Natural killer cell (primary cell): ENCODE data around the gene ITGA7. TPM values are rescaled to one million over a fixed set of nuclear protein-coding genes. Genes with fewer than 3 reads are reported as not detected.
A peak's percentile ranks its signal among the peaks of the same experiment; 100 is the strongest.

Experiments
- ATAC-seq, 3 donors: fragments of 150-1000 bp in 2 of 3; fragments of 200-7000 bp in 1 of 3; cut with Tn5 transposase; 1 replicate in 1 of 3; 2 replicates in 2 of 3; pipeline ENCODE4 v1.10.0; 2021; ENCODE audit warnings: mild to moderate bottlenecking in 2 of 3, moderate library complexity in 2 of 3
- DNase-seq, 2 donors: peaks; one replicate each; pipeline versions ENCODE4 v3.0.0 to v3.0.0-alpha.2; 2013 to 2021; ENCODE audit warnings: mixed read lengths in 1 of 2
- H3K27ac ChIP-seq: one replicate; pipeline ENCODE4 v1.5.1; 2013; ENCODE audit warnings: mild to moderate bottlenecking, low read length
- H3K27me3 ChIP-seq: one replicate; pipeline ENCODE4 v1.6.1; 2013; ENCODE audit warnings: low read length; ENCODE audit not compliant: control insufficient read depth, insufficient read depth
- H3K36me3 ChIP-seq: one replicate; pipeline ENCODE4 v1.6.1; 2013; ENCODE audit warnings: low read length; ENCODE audit not compliant: control insufficient read depth, insufficient read depth
- H3K4me1 ChIP-seq: one replicate; pipeline ENCODE4 v1.6.1; 2013; ENCODE audit warnings: low read length; ENCODE audit not compliant: control insufficient read depth, insufficient read depth
- H3K4me3 ChIP-seq: one replicate; pipeline ENCODE4 v1.5.1; 2013; ENCODE audit warnings: low read length
- H3K9me3 ChIP-seq: one replicate; pipeline ENCODE4 v1.6.1; 2013; ENCODE audit warnings: low read length; ENCODE audit not compliant: control insufficient read depth, insufficient read depth
- H3K27ac Mint-ChIP-seq, 2 donors: one replicate each; pipeline ENCODE4 v1.8.0; 2022; ENCODE audit warnings: mild to moderate bottlenecking in 2 of 2, mixed read lengths in 2 of 2, moderate library complexity in 1 of 2
- H3K27me3 Mint-ChIP-seq, 2 donors: one replicate each; pipeline ENCODE4 v1.8.0; 2022; ENCODE audit warnings: low read depth in 2 of 2, mixed read lengths in 2 of 2
- H3K36me3 Mint-ChIP-seq: one replicate; pipeline ENCODE4 v1.8.0; 2022; ENCODE audit warnings: mixed read lengths
- H3K4me1 Mint-ChIP-seq, 2 donors: one replicate each; pipeline ENCODE4 v1.8.0; 2022; ENCODE audit warnings: mixed read lengths in 2 of 2
- H3K4me3 Mint-ChIP-seq: one replicate; pipeline ENCODE4 v1.8.0; 2022; ENCODE audit warnings: mild to moderate bottlenecking, moderate library complexity, mixed read lengths
- H3K9me3 Mint-ChIP-seq, 2 donors: one replicate each; pipeline ENCODE4 v1.8.0; 2022; ENCODE audit warnings: mixed read lengths in 2 of 2
- CTCF ChIP-seq: fragments of 200-600 bp; IDR thresholded peaks from one replicate; pipeline ENCODE4 v1.8.0; 2022; ENCODE audit warnings: antibody characterized with exemption
- WGBS: methylation state at CpG from one replicate; pipeline ENCODE4 v1.1.7; 2013; ENCODE audit warnings: missing lambda C conversion rate; ENCODE audit not compliant: insufficient coverage; 5-methylcytosine and 5-hydroxymethylcytosine counted together
- intact Hi-C: fragments of 100-400 bp; cut with micrococcal nuclease; formaldehyde crosslinking; loops from one replicate; pipeline ENCODE4 v1.14.2; 2022
- total RNA-seq, 4 donors: library from RNA; stranded (reverse); fragments of 120-200 nt in 1 of 4; gene quantifications; one replicate each; pipeline versions ENCODE4 v1.2.3 to v1.2.4, GENCODE V29; 2013 to 2022

ITGA7 gene
- total RNA-seq, 3 donors from 2014 or later (not counting 1 experiment from before 2014, with no cell fraction given): 2.8 to 4.6 (median 4.3) TPM

GRCh38 chr12:55681142-55682077 lies 26.3 kb downstream of the ITGA7 start:
- no peak for TF ChIP-seq CTCF
- peak in 1 of 3 donors; percentile 48 for ATAC-seq

GRCh38 chr12:55679691-55680090 lies 28.0 kb downstream of the ITGA7 start:
- Mint-ChIP-seq H3K4me3 (no peak overlapping the region), H3K36me3 (no peaks in the 10 kb centered on the region), H3K27ac (no peak overlapping the region), H3K9me3 (no peaks in the 10 kb centered on the region), H3K27me3 (peaks cover 21% of the 10 kb centered on the region in 2 donors), H3K4me1 (peaks cover 0 to 11% of the 10 kb centered on the region in 2 donors)
- Histone ChIP-seq H3K27ac (no peak overlapping the region), H3K4me1 (peaks cover 14% of the 10 kb centered on the region), H3K36me3 (no peaks in the 10 kb centered on the region), H3K4me3 (no peak overlapping the region), H3K27me3 (peaks cover 3% of the 10 kb centered on the region), H3K9me3 (no peaks in the 10 kb centered on the region)
- TF ChIP-seq CTCF: no peak
- intact Hi-C loops: no loop called here
- 94% methylated on average over 5 of the region's 5 CpGs for whole genome bisulfite sequencing
- ATAC-seq (no peak), DNase-seq (no peak)

More at GRCh38 chr12:55681142-55682077, 26.3 kb downstream of the ITGA7 start:
- H3K4me1 Mint-ChIP-seq: peaks cover 0 to 11% of the 10 kb centered on the region in 2 donors
- no peak overlapping the region for H3K27ac Mint-ChIP-seq
- peak in 1 of 2 donors; percentile 13 for DNase-seq
- H3K4me3 ChIP-seq: no peak overlapping the region
- H3K4me1 ChIP-seq: peaks cover 14% of the 10 kb centered on the region
- intact Hi-C loops: no loop called here
- H3K36me3 Mint-ChIP-seq: no peaks in the 10 kb centered on the region
- no peaks in the 10 kb centered on the region for H3K9me3 ChIP-seq
- H3K27me3 ChIP-seq: peaks cover 3% of the 10 kb centered on the region
- peaks cover 21% of the 10 kb centered on the region in 2 donors for H3K27me3 Mint-ChIP-seq
- H3K27ac ChIP-seq: no peak overlapping the region
- 13% methylated on average over 17 of the region's 17 CpGs for WGBS
- H3K36me3 ChIP-seq: no peaks in the 10 kb centered on the region
- no peaks in the 10 kb centered on the region for H3K9me3 Mint-ChIP-seq
- no peak overlapping the region for H3K4me3 Mint-ChIP-seq

GRCh38 chr12:55676707-55677106 lies 31.0 kb downstream of the ITGA7 start:
- Mint-ChIP-seq H3K9me3 (no peaks in the 10 kb centered on the region), H3K4me1 (peaks cover 0 to 10% of the 10 kb centered on the region in 2 donors), H3K36me3 (no peaks in the 10 kb centered on the region), H3K4me3 (no peak overlapping the region), H3K27me3 (peaks cover 10 to 15% of the 10 kb centered on the region in 2 donors), H3K27ac (no peak overlapping the region)
- H3K4me3 ChIP-seq: no peak overlapping the region
- H3K4me1 ChIP-seq: peaks cover 7% of the 10 kb centered on the region
- H3K27me3 ChIP-seq: peaks cover 3% of the 10 kb centered on the region
- ATAC-seq (peak in 1 of 3 donors; percentile 43), DNase-seq (no peak)
- 96% methylated on average over 5 of the region's 6 CpGs for WGBS
- TF ChIP-seq CTCF: no peak
- H3K27ac ChIP-seq: no peak overlapping the region
- H3K36me3 ChIP-seq: no peaks in the 10 kb centered on the region
- intact Hi-C loops: no loop called here
- no peaks in the 10 kb centered on the region for H3K9me3 ChIP-seq
